ENCODE data around the gene TMEM269.

TMEM269 gene

DNA sequence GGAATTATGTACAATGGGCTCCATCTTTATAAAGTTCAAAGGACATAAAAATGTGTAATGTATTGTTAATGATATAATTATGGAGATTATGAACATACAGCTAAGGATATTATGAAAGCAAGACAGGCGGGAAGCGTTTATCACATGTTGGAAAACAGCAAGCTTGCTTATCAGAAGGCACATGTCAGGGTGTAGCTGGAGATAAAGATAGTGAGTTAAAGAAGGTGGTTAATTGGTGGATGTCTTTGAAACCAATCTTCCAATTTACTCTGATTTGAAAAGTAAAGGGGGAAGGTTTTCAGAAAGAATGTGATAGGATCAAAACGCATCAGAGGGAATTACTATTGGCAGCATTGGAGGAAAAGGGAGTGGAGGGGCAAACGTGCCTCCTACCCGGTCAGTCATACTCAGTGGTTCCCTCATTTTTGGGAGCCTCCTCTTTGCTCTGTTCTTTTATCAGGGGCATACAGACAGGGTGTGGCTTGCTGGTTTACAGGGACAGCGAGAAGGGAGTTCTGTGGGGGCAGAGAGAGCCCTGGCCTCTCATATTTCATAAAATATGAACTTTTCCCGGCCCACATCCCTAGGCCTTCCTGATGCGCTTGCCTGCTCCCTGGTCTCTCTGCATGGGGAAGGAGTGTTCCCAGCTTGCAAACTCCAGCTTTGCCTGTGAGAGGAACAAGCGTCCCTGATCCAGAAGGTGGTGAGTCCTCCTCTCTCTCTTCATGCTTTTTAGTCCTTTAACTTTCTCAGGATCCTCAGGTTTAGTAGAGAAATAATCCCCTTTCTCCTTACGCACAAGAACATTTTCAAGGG is 40.5 kb downstream of the TMEM269 start:
- DNase-seq = no peak

DNA sequence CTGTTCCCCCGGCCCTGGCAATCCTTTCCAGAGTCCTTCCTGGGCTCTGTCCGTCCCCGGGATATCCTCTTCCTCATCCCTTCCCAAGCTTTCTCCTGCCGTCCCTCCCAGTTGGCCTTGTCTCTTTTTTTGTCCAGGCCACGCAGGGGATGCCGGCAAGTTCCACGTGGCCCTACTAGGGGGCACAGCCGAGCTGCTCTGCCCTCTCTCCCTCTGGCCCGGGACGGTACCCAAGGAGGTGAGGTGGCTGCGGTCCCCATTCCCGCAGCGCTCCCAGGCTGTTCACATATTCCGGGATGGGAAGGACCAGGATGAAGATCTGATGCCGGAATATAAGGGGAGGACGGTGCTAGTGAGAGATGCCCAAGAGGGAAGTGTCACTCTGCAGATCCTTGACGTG is 45.8 kb downstream of the TMEM269 start:
- no peak for DNase-seq

DNA sequence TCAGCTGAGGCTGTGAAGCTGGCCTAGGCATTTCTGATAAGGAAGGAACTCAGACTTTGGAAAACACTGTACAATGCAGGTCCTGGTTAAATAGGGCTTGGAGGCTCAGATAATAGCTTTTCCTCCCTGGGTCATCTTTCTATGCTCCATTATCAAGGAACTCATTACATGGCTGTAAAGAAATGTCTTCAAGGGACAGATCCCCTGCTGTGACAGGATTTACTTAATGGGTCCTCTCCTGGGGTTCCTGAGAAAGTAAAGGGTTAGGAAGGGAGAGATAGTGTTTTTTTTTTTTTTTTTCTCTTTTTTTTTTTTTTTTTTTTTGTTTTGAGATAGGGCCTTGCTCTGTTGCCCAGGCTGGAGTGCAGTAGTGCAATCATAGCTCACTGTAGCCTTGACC is 46.5 kb downstream of the TMEM269 start:
- DNase-seq = no peak

DNA sequence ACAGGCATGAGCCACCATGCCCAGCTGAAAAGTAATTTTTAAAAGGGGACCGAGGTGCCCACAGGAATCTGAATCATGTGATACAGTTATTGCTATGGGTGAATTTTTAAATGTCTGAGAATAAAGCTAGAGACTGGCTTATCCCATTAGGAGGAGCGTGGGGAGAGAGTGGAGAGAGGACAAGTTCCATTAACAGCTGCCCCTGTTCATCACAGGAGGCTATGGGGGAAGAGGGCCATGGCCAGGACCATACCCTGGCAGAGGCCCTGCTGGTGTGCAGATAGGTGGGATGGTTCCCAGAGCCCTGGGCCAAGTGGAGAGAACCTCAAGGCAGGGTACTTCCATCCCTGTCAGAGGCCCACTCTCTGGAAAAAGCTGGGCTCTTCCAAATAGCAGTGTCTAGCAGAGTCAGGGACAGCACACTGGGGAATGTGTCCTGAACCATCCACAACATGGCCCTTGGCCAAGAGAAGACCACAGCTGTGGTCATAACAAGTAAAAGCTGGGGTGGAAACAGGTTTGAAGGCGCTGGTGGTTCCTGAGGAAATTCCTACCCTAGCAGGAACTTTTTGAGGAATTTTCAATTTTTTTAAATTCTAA is 48.0 kb downstream of the TMEM269 start:
- DNase-seq = no peak

DNA sequence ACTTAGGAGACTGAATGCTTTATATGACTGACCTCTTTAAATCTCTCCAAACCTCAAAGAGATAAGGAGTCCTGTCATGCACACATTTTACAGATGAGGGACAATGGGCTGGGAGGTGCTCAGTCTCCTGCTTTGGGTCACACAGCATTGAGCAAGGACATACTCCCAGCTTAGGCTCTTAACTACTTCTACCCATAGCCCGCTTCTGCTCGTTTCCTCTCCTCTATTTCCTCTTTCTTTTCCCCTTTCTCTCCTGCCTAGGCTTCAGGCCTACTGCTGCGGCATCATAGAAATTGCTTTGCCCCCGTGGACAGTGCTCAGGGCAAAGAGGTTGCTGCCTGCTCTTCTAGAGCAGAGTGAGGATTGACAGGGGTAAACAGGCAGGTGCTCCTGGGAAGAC is 49.2 kb downstream of the TMEM269 start:
- no peak for DNase-seq

DNA sequence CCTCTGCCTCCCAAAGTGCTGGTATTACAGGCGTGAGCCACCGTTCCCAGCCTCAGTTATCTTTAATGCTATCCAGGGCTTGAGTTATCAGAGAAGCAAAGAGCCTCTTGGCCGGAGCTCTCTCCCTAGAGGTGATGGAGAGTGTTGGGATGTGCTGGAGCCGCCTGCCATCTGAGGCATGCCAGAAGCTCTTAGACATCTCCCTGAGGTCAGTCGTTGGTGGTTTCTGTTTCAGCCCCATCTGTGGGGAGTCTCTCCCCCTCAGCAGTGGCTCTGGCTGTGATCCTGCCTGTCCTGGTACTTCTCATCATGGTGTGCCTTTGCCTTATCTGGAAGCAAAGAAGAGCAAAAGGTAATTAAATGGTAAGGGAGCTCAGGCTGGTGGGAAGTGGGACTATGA is 50.0 kb downstream of the TMEM269 start:
- no peak for DNase-seq

DNA sequence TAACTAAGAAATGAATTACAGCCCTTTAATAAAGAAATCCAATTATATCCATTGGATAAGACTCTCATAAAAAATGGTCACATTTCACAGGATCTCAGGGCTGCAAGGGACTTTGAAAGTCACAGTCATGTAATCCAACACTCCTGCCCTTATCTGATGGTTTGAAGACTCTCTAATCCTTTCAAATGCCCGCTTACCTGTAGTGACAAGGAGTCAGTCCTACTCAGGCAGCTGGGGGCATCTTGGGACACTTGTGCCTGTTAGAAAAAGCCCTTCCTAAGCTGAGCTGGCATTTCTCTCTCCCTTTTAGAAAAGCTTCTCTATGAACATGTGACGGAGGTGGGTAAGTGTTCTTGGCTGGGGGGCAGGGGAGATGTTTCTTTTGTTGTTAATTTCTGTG is 50.6 kb downstream of the TMEM269 start:
- DNase-seq = no peak

DNA sequence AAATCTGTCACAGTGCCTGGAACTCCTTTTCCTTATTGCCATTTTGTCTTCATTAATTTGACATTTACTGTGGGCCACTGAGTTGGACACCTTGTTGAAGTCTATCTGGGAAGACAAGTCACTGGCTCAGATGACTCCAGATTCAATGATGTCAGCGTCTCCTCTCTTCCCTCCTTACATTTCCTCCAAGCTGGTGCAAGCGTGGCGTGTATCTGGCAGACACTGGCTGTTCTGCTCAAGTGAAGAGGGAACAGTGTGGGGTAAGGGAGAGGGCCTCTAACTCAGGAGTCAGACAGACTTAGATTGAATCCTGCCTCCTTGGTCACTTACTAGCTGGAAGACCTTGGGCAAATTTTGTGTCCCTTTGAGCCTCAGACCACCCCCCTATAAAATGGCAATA is 52.9 kb downstream of the TMEM269 start:
- no peak for DNase-seq

DNA sequence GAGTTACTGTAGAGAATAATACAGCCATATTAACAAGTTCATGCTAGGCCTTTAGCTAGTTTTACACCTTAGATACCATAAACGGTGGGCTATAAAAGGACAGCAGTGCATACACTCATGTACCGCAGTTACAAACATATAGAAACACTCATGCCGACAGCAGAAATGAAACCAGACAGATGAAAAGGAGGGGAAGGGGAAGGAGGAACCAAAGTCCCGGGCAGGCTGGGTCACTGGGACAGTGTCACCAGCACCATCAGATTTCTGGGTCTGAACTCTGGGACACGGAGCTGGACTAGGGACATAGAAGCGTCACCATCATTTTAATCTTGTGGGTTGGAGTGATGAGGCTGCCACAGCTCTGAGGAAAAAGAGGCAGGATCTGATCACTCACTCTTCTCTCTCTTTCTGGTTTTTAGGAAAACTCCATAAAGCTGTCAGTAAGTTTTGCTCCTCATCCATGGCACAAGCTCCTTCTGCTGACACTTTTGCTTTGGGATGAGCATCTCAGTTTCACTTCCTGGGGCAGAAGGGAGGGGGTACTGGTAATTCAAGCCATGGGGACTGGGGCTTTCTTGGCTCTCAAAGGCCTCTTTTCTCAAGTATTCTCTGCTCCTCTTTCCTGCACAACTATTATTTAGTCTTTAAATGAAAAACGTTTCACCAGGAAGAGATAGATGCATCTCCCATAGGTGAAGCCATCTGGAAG is 53.8 kb downstream of the TMEM269 start:
- no peak for DNase-seq

DNA sequence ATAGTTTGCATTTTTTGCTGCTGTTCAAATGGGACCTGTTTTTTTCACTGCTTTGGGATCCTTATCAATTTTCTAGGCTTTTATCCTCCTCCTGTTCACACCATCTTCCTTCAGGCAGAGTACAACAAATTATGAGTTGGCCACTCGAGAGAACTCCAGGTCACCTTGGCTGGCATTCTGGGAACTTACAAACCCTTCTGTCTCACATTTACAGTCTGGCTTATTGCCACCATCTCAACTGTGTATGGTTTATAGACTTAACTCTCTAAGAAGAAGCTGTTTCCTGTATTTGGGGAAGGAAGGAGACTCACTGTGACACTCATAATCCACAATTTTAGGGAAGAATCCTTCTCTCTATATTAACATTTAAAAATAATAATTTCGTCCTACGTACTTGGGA is 56.2 kb downstream of the TMEM269 start:
- no peak for DNase-seq

DNA sequence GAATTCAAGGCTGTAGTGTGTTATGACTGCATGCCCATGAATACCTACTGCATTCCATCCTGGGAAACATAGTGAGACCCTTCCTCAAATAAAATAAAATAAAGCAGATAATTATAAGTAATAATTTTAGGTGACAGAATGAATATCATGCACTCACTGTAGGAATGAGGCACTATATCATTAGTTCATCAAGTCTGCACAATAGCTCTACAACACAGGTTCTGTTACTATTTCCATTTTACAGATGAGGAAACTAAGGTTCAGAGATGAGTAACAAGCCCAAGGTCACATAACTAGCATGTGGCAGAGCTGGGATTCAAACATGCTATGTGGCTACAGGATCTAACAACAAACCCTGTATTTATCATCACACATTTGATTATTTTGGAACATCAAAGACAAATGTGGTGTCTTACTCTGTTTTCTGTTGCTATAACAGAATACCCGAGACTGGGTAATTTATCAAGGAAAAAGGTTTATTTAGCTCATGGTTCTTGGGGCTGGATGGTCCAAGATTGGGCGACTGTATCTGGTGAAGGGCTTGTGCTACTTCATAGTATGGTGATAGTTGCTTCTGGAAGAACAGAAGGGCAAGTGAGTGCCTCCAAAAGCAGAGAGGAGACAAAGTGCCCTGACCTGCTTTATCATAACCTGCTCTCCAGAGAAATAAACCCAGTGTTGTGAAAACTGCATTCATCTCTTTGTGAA is 56.8 kb downstream of the TMEM269 start:
- DNase-seq = no peak

DNA sequence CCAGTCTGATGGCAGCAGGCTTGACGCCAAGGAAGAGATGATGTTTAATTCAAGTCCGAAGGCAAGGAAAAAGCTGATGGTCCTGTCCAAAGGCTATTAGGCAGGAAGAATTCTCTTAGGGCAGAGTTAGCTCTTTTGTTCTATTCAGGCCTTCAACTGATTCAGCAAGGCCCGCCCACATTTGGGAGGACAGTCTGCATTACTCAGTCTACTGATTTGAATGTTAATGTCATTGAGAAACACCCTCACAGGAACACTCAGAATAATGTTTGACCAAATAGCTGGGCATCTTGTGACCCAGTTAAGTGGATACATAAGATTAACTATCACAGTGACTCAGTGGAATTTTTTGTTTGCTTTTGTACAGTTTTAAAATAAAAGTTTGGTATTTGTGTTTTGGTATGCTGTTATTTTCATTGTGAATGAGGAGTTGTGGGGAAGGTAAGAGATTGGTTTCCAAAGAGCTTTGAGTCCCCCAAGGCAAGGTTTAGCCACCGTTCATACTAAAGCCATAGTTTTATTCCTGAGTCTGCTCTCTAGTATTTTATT is 59.9 kb downstream of the TMEM269 start:
- no peak for DNase-seq

DNA sequence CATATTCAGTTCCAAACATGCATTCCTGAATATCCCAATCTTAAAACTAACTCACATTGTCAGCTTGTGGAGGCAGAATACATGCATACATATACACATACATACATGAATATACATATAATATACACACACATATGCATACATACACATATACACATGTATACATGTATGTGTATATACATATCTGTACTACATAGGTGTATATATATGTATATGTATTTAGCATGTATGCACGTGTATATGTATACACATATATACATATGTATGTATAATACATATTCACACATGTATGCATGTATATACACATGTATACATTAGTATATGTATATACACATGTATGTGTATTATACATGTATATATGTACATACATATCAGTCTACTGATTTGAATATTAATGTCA is 60.4 kb downstream of the TMEM269 start:
- DNase-seq = no peak

DNA sequence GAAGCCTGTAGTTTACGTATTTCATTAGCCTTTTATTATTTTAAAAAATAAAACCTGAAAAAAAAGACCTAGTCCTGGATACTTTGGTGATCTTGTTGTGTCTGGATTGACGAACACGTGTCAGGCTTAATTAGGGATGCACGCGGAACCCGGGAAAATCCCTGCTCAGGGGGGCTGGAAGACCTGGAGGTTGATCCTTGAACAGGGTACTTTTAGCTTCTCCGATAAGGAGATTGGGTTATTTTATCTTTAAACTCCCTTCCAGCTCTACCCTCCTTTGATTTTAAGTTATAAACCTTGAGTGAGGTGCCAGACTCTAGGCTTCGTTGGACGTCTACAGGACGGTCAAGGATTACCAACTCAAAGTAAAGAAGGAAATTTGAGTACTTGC is 61.1 kb downstream of the TMEM269 start:
- DNase-seq = no peak

DNA sequence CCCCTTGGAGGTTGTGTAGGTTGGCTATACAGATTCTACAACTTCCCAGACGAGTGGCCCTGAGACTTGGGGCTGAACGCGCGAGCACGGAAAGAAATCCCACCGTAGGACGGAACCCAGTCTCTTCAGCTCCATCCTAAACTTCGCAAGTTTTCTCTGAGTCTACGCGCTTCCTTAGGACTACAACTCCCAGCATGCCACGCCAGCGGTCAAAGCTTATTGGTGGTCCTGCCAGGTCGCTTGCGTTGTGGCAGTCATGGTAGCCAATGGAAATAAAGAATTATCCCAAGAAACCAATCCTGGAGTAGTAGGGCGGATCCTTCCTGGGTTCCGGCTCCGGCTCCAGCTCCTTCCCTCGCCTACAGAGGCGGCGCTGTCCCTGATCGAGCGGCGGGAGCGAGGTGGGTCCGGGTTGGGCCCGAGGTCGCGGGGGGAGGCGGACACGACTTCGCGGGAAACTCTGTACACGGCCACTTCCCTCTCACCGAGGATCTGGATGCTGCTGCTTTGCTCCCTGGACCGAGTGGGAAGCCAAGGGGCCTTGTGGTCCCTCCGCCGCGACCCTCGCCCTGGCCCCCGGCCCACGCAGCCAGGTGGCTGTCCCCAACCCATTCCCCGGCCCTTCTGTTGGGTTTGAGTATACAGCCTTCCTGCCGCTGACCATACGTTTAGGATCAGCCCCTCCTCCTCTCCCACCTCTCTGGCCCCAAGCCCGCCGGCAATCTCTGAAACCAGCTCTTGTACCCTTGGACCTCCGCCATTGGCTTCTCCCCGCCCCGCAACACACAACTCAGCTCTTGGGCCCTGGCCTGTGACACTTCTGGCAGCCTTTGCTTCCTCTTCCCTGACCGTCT is 61.7 kb downstream of the TMEM269 start, which contains the start of gene ZNF691:
ZNF691 (plus strand) TSS at position 357 of the 854 bp plus-strand sequence. CDS start 3,046 bp downstream, outside the sequence.
- peak; percentile 95 for DNase-seq

DNA sequence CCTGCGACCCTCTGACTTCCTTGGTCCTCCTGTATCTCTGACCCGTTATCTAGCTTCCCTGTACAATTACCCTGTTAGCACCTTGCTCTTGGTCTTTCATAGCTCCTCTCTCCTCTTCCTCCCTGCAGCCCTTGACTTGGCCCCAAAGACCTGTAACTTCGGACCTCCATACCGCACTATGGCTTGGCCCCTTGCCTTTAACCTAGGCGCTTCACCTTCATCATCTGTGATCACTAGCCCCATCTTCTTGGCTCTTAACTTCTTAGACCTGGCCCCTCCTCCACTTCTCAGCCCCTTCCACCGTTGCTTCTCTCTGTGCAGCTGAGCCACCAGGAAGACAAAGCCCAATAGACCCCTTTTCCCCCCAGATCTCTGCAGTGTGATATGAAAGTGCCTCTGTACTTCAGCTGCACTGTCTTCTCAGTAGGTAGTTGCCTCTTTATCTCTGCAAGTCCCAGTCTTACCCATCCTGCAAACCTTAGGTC is 62.4 kb downstream of the TMEM269 start:
- no peak for DNase-seq

DNA sequence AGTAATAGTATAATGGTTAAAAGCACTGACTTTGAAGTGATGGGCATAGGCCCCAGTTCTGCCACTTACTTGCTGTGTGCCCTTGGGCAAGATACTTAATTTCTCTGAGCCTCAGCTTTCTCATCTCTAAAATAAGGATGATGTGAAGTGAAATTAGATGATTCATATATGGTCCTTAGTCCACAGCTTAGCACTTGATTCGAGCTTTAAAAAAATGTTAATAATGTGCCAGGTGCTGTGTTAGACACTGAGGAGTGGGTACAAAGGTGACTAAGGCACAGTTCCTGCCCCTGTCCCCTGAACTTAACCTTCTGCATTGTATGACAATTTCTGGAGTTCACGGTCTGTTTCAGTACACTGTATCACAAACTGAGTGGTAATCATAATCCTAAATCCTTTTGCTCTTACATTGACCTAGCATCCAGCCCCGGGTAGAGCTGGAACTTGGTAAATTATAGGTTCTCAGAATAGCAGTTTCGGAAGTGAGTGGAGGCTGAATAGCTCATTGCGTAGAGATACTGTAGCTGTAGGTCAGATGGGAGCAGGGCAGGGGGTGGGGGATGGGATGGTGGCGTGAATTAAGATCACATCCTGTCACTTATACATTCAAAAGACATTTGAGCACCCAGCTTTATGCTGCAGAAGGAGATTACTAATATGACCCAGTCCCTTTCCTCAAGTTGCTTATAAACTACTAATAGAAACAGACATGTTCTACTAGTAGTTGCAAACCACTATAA is 63.1 kb downstream of the TMEM269 start:
- DNase-seq = no peak

DNA sequence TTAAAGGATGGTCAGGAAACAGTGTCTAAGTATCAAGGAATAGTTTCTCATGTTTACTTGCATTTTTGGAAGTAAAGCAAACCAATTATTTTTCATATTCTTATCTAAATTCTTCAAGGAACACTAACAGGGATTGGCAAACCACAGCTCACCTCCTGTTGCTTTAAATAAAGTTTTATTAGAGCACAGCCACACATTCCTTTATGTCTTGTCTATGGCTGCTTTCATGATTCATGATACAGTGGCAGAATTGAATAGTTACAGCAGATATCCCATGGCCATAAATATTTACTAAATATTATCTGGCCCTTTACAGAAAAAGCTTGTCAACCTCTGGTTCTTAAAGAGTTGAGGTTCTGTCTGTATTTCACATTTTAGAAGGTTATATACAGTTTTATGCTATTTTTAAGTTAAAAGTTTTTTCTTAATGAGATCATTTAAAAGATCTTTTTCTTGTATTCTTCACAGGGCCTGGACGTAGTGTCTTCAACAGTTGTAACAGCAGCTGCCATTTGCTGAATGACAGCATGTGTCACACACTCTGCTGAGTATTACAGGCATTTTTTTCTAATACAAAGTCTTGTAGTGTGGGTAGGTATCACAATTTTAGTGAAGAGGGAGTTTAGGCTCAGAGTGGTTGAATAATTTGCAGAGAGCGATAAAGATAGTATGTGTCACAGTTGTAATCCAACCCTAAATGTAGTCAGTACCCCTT is 64.2 kb downstream of the TMEM269 start:
- no peak for DNase-seq

DNA sequence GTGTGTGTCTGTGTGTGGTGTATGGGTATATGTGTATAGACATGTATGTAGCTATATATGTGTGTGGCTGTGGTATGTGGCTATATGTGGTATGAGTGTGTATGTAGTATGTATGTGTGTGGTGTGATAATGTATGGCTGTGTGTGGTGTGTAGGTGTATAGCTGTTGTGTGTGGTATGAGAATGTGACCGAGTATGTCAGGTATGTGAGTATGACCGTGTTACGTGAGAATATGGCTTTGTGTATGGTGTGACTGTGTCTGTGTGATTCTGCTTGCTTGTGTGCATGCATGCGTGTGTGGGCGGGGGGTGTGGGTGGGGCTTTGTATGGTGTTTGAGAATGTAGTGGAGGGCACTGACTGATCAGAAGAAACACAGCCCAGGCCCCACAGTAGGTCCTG is 65.2 kb downstream of the TMEM269 start:
- DNase-seq = no peak

All from NCI-H510A (cell line).